NCI-H1436 (cell line): ENCODE results near the gene GRIN2A.

ENCODE experiments used
- DNase-seq: peaks from one replicate; lab custom pipeline; 2025; lab: John Stamatoyannopoulos, UW

The GRIN2A gene

DNA sequence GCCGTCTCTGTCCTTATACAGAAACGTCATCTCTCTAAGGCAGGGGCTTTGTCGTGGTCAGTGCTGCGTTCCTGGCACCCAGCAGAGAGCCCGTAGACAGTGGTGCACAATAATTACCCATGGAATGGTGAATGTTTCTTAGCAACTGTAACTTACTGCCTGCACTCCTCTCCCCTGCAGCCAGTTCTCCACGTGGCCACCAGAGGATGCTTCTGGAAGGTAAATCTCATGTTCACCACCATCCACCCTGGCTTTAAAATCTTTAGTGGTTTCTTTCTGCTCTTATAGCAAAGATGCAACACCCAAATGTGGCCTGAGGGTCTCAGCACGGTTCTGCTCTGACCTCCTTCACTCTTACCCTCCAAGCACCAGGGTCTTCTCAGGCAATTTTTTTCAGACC, 150.8 kb downstream of the GRIN2A start:
- no peak for DNase-seq

DNA sequence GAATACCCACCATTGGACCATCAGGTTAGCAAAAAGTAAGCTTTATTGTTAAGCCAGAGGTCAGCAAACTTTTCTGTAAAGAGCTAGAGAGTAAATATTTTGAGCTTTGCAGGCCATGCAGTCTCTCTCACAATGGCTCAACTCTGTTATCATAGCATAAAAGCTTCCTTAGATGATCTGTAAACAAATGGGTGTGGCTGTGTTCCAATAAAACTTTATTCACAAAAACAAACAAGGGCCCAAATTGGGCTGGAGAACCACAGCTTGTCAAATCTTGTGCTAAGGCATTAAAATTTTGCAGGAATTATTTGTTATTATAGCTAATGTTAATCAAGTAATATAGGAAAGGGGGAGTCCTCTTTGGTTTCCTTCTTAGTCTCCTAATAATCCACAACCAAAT, 153.6 kb downstream of the GRIN2A start:
- no peak for DNase-seq

DNA sequence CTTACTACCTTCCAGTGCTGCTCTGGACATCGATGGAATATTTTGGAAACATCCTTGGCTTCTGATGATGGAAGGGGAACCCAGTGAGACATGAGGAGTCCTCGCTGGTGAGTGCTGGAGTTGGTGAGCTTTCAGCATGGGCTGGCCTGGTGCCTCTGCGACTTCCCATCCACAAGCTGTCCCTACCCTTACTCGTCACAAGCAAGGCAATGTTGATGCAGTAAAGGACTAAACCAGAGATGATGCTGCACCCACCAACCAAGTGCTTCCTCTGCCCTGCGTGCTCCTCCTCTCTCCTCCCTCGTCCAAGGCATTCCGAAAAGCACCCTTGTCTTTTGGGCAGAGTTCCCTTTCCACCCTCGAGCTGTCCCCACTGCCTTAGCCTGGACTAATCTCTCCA, 154.7 kb downstream of the GRIN2A start:
- no peak for DNase-seq

DNA sequence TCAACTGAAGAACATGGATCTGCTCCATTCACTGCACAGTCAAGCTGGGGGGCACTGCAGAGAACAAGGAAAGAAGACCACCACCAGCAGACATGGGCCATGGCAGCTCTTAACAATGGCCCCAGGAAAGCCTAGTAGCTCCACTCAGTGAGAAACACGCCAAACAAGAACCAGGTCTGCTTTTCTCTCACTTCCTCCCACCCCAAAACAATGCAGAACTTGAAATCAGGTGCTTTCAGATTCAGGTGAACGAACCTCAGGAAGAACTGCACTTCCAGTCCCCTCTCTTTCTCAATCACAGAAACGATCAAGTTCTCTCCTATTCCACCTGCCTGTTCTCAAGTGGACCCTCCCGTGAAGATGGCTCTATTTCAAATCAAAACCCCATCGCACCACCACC, 155.6 kb downstream of the GRIN2A start:
- no peak for DNase-seq

DNA sequence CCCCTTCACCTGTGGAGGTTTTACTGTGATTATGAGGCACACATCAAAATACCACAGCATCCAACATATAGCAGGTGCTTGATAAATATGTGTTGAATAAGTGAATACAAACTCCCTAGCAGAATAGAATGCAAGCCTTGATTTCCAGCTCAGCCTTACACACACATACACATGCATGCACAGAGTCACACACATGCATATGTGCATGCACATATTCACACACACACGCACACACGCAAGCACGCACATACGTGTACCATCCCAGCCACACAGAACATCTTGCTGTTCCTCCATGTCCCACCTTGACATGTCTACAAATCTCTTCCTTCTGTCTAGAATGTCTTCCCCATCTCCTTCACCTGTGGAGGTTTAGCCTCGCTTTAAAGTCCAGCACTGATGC, 160.1 kb downstream of the GRIN2A start:
- no peak for DNase-seq

DNA sequence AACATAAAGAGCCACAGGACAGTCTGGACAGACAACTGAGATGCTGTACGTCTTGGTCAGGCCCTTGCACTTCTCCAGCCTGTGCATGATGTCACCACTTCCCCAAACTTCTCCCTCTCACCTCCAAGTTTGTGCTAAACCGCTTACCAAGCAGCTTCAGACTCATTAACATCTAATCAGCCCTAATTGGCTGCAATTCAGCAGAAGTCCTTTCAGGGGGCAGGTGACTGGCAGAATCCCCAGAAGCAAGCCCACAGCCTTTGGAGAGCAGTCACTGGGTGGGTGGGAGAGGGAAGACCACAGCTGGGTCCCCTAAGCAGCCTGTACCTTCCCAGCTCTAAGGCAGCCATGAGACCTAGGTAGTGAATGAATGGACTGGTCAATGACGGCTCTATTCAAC, 161.4 kb downstream of the GRIN2A start:
- DNase-seq: no peak

DNA sequence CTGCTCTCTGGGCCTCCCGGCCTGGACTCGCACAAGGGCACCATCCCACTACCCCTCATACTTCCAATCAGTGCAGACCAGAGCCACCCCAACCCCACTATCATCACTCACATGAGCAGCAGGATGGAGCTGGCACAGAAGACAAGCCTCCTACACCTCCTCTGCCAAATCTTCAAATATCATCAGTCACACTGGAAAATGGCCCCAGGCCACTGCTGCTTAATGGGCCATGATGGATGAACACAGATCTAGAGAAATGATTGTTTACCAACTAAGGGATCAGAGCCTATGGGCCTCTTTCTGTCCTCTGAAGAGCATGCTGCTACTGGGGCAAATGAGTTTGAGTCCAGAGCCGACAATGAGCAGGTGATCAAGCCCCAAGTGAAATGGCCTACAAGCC, 165.5 kb downstream of the GRIN2A start:
- no peak for DNase-seq

DNA sequence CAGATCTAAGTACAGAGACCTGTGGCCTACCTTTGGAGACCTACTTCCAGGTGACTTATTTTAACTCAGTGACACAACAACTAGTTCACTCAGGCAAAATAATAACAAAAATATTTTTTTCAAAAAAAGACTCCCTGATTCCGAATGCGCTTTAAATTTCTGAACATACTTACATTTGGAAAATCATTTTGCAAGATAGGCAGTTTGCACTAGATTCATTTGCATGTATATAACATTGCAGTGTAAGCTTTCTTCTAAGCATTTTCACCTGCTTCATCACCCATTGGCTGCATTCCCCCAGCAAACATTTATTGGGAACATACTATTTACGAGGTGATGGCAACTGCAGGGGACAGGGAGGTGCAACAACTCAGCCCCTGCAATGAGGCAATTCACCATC, 166.8 kb downstream of the GRIN2A start:
- DNase-seq: no peak

DNA sequence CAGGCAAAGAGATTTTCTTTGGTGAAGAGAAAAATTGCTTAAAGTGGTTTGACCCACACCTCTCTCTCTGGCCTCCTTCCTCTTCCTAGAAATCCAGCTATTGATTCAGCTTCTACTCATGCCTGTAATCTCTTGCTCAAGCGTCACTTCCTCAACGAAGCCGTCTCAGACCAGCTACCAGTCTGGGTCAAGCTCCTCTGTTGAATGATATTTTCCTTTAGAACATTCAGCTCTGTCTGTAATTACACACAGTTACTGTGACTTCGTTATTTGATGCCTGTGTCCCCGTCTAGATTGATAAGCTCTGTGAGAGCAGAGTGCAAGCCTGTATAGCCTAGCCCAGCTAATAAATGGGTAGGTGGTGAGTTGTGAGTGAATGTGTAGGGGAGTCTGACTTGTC, 168.5 kb downstream of the GRIN2A start:
- no peak for DNase-seq

DNA sequence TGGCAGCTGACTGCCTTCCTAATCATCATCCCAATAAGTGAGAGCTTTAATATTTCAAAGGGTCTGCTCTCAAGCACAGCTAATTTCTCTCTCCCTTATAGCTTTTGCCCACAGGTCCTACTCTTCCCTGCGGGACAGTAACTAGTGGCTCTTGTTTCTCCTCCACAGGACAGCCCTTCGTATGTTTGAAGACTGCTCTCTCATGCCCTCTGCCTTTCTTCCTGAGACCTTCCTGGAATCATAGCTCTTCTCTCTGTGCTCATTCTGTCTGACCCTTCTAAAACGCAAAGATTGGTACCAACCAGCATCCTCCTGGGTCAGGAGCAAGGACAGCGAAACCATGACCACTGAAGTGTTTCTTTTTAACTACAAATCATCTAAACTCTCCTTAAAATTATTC, 168.9 kb downstream of the GRIN2A start:
- no peak for DNase-seq

DNA sequence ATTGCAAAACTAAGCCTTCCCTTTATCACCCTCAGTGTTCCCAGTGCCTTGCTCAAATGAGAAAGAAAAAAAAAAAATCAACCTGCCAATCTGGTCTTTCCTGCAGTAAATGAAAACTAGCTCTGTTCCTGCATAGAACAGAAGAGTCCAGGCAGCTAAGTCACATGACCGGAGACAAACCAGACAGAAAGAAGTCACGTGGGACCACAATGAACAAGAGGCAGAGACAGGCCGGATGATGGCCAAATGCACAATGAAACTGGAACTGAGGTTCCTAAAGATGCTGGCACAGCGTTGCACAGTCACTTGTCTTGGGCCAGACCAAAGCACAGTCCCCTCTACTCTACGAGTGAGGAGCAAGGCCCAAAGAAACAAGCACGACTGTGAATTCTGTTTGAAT, 172.5 kb downstream of the GRIN2A start:
- DNase-seq: no peak

DNA sequence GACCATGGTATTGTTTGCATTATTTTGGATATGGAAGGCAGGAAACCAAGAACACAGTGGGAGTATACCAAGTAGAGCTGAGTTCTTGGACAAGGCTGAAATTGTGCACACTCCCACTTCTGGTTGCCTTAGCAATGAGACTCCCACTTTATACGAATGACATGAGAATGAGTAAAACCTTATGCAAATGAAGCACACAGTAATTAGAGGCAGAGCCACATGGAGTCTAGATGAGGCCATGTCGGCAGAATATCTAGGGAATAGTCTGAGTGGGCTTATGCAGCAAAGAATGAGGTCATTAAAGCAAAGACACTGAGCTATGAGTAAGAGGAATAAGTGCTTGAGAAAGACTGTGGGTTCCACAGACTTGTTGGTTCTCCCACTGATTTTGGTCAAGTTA, 178.7 kb downstream of the GRIN2A start:
- DNase-seq: no peak

DNA sequence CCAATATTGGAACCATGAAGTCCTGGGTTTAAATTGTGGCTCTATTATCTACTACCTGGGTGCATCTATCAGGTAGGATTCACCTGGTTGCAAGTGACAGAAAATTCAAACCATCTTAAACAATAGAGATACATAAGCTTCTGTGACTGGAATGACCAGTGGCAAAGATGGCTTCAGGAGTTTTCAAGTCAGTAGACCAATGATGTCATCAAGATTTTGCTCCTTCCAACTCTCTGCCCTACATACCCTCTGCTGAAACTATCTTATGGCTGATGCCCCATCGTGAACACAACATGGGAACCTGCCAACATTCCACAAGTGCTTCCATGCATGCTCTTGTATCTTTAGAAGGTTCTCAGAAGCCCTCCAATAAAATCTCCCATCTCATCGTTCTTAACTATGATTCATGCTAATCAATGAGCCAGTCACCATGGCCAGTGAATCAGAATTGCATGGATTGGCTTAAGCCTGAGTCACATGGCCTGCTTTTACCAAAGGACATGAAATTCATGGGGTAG, 180.9 kb downstream of the GRIN2A start:
- DNase-seq: no peak

DNA sequence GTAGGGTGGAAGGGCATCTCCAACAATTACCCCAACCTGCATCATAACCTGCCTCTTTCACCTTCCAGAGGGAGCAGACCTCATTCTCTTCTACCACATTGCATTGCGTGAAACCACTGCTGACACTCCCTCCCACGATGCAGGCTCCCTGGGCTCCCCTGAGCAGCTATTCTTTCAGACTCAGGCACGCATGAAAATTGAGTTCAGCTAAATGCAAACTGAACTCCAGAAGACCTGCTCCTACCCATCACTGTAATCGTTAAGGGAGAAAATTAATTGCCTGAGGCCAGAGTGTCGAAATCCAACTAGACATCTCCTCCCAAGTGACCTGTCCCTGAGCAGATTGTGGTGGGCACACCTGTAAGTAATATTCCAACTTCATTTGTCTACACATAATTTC, 186.0 kb downstream of the GRIN2A start:
- DNase-seq: no peak

DNA sequence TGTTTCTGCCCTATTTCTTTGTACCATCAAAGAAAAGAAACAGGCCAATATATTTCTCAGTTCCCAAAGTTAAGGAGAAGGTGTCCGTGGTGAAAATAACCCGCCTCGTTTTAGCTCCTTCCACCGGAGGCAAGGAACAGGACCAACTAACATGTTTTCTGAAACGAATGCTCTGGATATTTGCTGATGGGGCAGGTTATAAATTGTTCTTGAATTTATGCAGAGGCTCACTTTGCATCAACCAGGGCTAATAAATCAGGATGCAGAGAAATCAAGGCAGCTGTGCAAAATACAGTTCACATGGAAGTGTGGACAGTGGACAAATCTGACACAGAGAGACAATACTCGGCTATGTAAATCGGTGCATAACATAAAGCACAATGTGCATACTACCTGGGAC, 189.8 kb downstream of the GRIN2A start:
- DNase-seq: no peak

DNA sequence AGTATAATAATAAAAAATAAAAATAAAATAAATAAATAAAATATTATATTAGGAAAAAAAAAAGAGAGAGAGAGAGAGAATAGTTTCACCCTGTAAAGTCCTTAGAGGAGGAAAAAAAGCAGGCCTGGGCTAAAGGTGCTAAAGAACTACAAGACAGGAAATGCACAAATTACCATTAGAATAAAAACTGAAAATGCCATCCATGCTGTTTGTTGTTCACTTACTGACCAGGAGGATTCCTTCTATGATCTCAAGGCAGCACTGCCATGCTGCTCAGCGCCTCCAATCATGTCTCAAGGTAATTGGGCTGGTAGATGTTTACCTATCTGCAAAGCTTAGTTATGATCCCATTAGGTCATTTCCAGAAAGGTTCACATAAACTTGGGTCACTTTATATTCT, 201.2 kb downstream of the GRIN2A start:
- DNase-seq: no peak

DNA sequence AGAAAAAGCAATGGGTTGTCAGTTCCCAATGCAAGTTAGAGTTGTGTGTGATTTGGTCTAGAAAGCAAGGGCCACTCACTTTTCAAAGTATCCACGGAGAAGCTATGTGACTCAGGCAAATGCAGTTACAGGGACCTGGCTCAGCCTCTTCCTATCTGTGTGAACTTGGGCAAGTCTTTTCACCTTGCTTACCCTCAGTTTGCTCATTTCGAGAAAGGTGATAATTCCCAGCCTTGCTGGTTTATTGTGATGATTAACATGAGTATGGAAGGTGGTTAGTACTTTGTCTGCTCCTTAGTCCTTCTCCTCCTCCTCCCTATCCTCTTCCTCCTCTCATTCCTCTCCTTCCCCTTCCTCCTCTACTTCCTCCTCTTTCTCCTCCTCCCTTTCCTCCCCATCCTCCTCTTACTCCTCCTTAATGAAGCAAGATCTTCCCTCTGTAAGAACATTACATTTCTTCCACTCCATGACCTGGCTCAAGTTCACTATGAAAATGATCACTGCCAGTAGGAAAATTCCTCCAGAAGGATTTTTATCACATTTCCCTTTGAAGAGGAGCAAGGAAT, 204.0 kb downstream of the GRIN2A start:
- no peak for DNase-seq

DNA sequence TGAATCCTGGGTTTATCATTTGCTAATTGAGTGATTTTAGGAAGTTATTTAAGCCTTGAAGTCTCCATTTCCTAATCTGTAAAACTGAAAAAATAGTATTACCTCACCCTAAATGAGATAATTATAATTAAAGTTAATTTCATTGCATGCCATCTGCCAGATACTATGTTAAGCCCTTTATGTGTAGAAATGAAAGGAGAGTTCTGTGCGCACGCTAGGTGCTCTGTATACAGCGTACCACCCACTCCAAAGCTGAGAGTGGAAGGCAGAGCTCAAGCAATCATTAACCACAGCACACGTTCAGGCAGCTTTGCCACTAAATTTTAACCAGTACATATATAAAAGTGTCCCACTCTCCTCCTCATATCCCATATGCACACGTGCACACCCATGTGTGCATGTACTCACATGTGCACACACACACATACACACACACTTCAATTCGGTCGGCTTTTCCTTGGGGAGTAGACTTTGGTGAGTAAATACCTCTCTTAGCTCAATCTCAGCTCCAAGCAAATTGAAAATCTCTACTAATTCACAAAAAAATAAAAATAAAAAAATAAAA, 204.8 kb downstream of the GRIN2A start:
- no peak for DNase-seq

DNA sequence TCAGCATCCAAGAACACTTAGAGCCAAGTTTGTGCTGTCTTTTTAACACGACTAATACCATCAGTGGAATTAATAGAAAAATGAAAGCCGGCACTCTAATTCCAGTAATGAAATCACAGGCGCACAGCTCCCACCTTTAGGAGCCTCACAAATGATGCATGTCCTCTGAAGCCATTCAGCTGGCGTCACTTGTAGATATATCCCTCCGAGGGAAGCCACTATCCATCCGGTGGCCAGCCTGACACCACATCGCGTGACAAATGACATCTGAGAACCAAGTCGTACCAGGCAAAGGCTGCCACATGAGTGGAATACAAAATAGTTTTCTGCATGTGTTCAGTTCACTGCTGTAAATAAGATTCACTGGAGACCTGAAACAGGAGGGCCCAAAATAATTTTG, 205.6 kb downstream of the GRIN2A start:
- no peak for DNase-seq

DNA sequence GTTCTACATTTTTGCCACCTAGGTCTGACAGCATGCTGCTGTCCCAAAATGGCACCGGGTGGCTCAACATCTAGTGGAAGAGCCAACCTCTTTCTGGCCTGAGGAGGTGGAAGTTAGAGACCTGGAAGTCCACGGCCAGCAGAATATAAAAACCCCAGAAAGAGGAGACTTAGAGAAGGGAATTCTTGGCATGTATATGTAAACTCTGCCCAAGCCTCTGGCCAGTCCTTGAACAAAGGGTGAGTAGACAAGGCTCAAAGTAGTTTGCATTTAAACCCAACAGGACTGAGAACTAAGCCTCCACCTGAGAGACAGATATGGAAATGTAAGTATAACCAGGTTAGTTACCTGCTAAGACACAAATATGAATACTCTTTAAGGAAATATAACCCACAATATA, 210.3 kb downstream of the GRIN2A start:
- DNase-seq: no peak

DNA sequence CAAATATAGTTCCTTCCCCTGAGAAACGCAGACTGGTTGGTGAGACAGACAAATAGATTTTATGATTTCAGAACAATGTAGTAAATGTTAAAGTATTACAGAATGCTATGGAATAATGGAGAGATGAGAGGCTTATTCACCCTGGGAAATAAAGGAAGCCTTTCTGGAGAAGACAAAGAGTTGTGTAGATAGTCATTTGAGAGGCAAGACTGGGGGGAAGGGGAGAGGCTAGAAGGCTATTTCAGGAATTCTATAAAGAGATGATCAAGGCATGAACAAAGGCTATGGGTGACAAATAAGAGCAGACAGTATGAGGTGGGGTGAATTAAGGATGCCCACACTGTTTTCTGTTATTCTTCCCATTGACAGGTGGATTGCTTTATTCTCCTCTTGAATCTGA, 211.4 kb downstream of the GRIN2A start:
- no peak for DNase-seq

DNA sequence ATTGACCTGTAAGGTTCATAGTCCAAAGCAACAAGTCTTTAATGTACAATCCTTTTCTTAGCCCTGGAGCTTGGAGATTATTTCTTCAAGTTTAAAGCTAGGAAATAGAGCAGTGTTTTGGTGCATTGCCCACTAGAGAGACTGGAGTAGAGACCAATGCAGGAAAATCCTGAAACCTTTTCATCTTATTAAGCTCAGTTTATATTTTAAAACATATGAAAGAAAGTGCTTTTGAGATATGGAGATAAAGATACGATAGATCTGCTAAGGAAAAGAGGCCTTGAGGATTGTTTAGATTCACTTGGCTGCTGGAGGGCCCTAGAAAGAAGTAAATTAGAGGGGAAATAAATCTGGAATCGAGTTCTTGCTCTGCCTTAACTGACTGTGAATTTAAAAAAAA, 212.0 kb downstream of the GRIN2A start:
- no peak for DNase-seq

DNA sequence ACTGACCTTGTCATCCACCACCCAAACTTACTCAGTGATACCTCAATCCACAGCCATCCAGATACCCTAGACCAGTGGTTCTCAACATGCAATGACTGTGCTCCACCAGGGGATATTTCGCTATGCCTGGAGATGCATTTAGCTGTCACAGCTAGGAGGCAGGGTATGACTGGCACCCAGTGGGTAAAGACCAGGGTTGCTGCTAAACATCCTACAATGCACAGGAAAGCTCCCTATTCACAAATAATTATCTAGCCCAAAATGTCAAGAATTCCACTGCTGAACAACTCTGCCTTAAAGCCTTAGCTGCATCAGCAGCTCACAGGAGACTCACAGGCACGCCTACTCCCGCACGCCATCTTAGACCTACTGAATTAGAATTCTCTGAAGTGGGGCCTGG, 212.6 kb downstream of the GRIN2A start:
- no peak for DNase-seq

DNA sequence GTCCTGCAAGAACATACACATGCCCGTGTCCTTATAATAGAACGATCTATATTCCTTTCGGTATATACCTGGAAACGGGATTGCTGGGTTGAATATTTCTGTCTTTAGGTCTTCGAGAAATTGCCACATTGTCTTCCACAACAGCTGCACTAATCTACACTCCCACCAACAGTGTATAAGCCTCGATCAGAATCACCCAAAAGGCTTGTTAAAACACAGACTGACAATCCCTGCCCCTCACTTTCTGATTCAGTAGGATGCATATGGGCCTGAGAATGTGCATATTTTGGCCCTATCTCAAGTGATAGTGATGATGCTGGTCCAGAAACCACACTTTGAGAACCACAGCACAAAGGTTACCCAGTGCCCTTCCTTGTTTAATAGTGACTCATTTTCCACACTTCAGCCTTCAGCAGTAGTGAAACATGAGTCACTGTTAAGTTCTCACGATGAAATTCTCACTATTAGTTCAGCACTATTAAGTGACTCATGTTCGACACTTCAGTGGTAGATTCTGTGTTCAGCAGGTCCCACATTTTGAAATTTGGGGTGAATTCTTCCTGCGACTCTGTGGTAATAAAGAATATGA, 215.6 kb downstream of the GRIN2A start:
- no peak for DNase-seq
